ENCODE data around the gene GLYATL1.

The GLYATL1 gene

GRCh38 chr11:58927393-58928106 is 11.7 kb upstream of the GLYATL1 start:
- peak; percentile 12 to 61 (median 30) for DNase-seq

- no peak for DNase-seq
Observed at GRCh38 chr11:58928107-58928499, 11.2 kb upstream of the GLYATL1 start.

GRCh38 chr11:58928691-58929090 is 10.6 kb upstream of the GLYATL1 start:
- DNase-seq = no peak

- DNase-seq = no peak
Observed at GRCh38 chr11:58930926-58931325, 8.4 kb upstream of the GLYATL1 start.

- no peak for DNase-seq
Observed at GRCh38 chr11:58933661-58934060, 5.6 kb upstream of the GLYATL1 start.

- no peak for DNase-seq
Observed at GRCh38 chr11:58934945-58935513, 4.3 kb upstream of the GLYATL1 start.

- no peak for DNase-seq
Observed at GRCh38 chr11:58938398-58938797, 890 bp upstream of the GLYATL1 start.

GRCh38 chr11:58940028-58940427 is 740 bp downstream of the GLYATL1 start:
- no peak for DNase-seq

- DNase-seq = no peak
Observed at GRCh38 chr11:58941838-58942237, 2.5 kb downstream of the GLYATL1 start.

- no peak for DNase-seq
Observed at GRCh38 chr11:58945663-58946062, 6.4 kb downstream of the GLYATL1 start.

GRCh38 chr11:58949184-58949583 is 9.9 kb downstream of the GLYATL1 start:
- no peak for DNase-seq

GRCh38 chr11:58957922-58958321 is 18.6 kb downstream of the GLYATL1 start:
- no peak for DNase-seq

GRCh38 chr11:58958500-58958899 is 19.2 kb downstream of the GLYATL1 start:
- peak in 3 of 6 experiments; percentile 4 to 11 (median 8) for DNase-seq

- no peak for DNase-seq
Observed at GRCh38 chr11:58963551-58964104, 24.3 kb downstream of the GLYATL1 start.

- no peak for DNase-seq
Observed at GRCh38 chr11:58965246-58965985, 26.1 kb downstream of the GLYATL1 start.

GRCh38 chr11:58968251-58968711 is 29.0 kb downstream of the GLYATL1 start:
- no peak for DNase-seq

- DNase-seq = no peak
Observed at GRCh38 chr11:58977470-58977869, 38.2 kb downstream of the GLYATL1 start.

GRCh38 chr11:58979222-58979621 is 39.9 kb downstream of the GLYATL1 start:
- DNase-seq = no peak

- no peak for DNase-seq
Observed at GRCh38 chr11:58980159-58980843, 41.0 kb downstream of the GLYATL1 start.

- no peak for DNase-seq
Observed at GRCh38 chr11:58992489-58992888, 53.2 kb downstream of the GLYATL1 start.

GRCh38 chr11:58994171-58994570 is 54.9 kb downstream of the GLYATL1 start:
- DNase-seq = no peak

- no peak for DNase-seq
Observed at GRCh38 chr11:58998480-58999290, 59.4 kb downstream of the GLYATL1 start.

Data from stimulated activated naive CD4-positive, alpha-beta T cell (primary cell).